Gastroesophageal sphincter (tissue), 3 donors: ENCODE measurements around the gene CLMP.

Experiments
- POLR2A ChIP-seq, 2 donors: fragments of 450-650 bp; IDR thresholded peaks; one replicate each; pipeline ENCODE4 v1.6.1; 2017; ENCODE audit warnings: antibody characterized with exemption in 2 of 2, mild to moderate bottlenecking in 2 of 2, moderate library complexity in 1 of 2
- TF ChIP-seq, protein P1 (sequence below), 4 experiments: fragments of 200-600 bp in 2 of 4; fragments of 450-650 bp in 2 of 4; sonication (generic) in 1 of 4; IDR thresholded peaks; one replicate each; pipeline ENCODE4 v1.5.1; 2017 to 2019; ENCODE audit warnings: antibody characterized with exemption in 4 of 4, mild to moderate bottlenecking in 2 of 4, moderate library complexity in 2 of 4

DNA sequence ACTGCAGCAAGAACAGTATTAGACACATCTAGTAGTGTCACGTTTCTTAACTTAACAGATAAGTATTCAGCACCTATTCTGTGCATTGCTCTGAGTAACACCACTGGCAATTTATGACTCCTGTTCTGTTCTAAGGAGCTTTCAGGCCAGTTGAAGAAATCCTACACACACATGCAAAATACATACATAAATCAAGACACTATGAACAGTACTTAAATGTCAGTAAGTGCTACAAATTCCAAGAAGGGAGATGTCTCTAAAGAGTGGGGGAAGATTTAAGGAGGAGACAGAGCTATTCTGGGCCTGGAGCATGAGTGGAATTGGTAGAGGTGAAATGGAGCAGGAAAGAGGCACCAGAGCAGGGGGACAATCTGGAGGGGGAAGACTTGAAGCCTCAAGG lies 46.2 kb upstream of the CLMP start:
- TF ChIP-seq, protein P1, sequence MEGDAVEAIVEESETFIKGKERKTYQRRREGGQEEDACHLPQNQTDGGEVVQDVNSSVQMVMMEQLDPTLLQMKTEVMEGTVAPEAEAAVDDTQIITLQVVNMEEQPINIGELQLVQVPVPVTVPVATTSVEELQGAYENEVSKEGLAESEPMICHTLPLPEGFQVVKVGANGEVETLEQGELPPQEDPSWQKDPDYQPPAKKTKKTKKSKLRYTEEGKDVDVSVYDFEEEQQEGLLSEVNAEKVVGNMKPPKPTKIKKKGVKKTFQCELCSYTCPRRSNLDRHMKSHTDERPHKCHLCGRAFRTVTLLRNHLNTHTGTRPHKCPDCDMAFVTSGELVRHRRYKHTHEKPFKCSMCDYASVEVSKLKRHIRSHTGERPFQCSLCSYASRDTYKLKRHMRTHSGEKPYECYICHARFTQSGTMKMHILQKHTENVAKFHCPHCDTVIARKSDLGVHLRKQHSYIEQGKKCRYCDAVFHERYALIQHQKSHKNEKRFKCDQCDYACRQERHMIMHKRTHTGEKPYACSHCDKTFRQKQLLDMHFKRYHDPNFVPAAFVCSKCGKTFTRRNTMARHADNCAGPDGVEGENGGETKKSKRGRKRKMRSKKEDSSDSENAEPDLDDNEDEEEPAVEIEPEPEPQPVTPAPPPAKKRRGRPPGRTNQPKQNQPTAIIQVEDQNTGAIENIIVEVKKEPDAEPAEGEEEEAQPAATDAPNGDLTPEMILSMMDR (IDR thresholded peaks at IDR 0.05) = no peak
- TF ChIP-seq POLR2A (IDR thresholded peaks at IDR 0.05) = no peak
